Muscle of arm (tissue), 14 donors: ENCODE results near the gene KICS2. TPM values are rescaled to one million over a fixed set of nuclear protein-coding genes. Genes with fewer than 3 reads are reported as not detected.
A peak's percentile ranks its signal among the peaks of the same experiment; 100 is the strongest.

ENCODE experiments used
- DNase-seq: peaks from one replicate; pipeline ENCODE4 v3.0.0-alpha.2; 2013
- long read RNA-seq, 11 donors: transcript quantifications; one replicate each; lab custom pipeline, GENCODE V29; 2026
- polyA plus RNA-seq, 12 donors: library from polyadenylated mRNA; unstranded; fragments of 120-200 nt; gene quantifications; one replicate each; pipeline ENCODE4 v1.2.1, GENCODE V29; 2013; ENCODE audit not compliant: insufficient read length in 12 of 12

Gene KICS2
- polyA plus RNA-seq = 1 to 10 TPM in 10 of 12 donors, not detected in 2; 2.8 to 4.4 (median 3.7) TPM
- long read RNA-seq, donor 1, full-length matches to known transcripts = 1 of 1 reads
- long read RNA-seq, donor 1, partial matches to known transcripts = 0 of 1 reads
- long read RNA-seq, donor 1, other reads (novel, unspliced or antisense) = 0 of 1 reads
- long read RNA-seq, donor 2, full-length matches to known transcripts = 1 of 1 reads
- long read RNA-seq, donor 2, partial matches to known transcripts = 0 of 1 reads
- long read RNA-seq, donor 2, other reads (novel, unspliced or antisense) = 0 of 1 reads
- long read RNA-seq, donor 3 = 0 reads
- long read RNA-seq, donor 4, full-length matches to known transcripts = 2 of 2 reads
- long read RNA-seq, donor 4, partial matches to known transcripts = 0 of 2 reads
- long read RNA-seq, donor 4, other reads (novel, unspliced or antisense) = 0 of 2 reads
- long read RNA-seq, donor 5 = 0 reads
- long read RNA-seq, donor 6 = 0 reads
- long read RNA-seq, donor 7 = 0 reads
- long read RNA-seq, donor 8, full-length matches to known transcripts = 3 of 3 reads
- long read RNA-seq, donor 8, partial matches to known transcripts = 0 of 3 reads
- long read RNA-seq, donor 8, other reads (novel, unspliced or antisense) = 0 of 3 reads
- long read RNA-seq, donor 9, full-length matches to known transcripts = 1 of 1 reads
- long read RNA-seq, donor 9, partial matches to known transcripts = 0 of 1 reads
- long read RNA-seq, donor 9, other reads (novel, unspliced or antisense) = 0 of 1 reads
- long read RNA-seq, donor 10 = 0 reads
- long read RNA-seq, donor 11, full-length matches to known transcripts = 1 of 1 reads
- long read RNA-seq, donor 11, partial matches to known transcripts = 0 of 1 reads
- long read RNA-seq, donor 11, other reads (novel, unspliced or antisense) = 0 of 1 reads

- DNase-seq = peak; percentile 95
These were observed at the start of gene KICS2 for GRCh38 chr12:64222009-64222765. Gene KICS2, minus strand, starts transcription at chr12:64222296. Its CDS starts 59 bp downstream, at chr12:64222237.

DNA sequence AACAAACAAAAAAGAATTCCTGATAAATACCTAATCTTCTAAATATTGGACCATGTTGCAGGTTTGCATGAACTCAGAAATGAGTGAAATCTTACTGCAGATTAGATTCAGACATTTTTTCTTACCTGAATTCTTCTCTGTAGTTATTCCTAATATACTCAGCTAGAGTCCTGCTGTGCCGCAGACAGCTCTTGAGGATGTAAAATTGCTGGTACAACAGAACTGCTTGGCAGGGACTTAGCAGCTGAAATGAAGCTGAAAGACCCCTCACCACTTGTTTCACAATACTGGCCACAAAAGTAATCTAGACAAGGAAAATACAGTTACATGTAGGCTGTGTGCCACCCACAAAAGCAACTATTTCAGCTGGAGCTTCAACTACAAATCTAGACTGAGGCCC is 48.3 kb upstream of the KICS2 start:
- DNase-seq = no peak

DNA sequence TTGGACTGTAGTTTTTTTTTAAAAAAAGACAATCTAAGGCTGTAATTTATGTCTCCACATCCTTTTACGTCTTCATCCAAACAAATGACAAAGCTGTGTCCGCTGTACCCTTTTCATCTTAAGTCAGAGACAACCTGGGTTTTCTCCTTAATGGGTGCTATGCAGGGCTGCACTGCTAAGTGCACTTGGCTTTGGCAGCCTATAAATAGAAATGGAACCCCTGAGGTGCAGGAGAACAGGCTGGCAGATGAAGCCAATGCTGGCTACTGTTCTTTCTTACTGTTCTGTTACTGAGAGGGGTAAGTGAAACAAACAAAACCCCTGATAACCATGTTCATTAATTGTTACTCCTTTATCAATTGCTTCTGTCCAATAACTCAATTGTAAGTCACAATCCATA is 47.1 kb upstream of the KICS2 start:
- no peak for DNase-seq

- no peak for DNase-seq
These were observed 46.3 kb upstream of the KICS2 start for GRCh38 chr12:64268409-64268808.

GRCh38 chr12:64265839-64266238 is 43.7 kb upstream of the KICS2 start:
- no peak for DNase-seq

- no peak for DNase-seq
These were observed 39.7 kb upstream of the KICS2 start for GRCh38 chr12:64261813-64262212.

DNA sequence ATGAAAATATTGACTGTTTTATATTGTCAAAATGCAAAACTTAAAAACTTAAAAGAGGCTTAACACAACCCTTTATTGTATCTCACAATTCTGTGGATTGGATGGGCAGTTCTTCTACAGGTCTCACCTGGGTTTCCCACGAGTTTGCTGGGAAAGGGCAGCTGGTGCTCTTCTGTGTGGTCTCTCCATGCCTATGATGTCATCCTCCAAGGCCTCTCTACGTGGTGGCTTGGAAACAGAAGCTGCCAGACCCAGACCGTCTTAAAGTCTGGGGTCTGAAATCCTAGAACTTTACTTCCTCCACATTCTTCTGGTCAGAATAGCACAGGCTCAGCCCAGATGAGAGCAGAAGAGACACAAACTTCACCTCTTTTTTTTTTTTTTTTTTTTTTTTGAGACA is 36.5 kb upstream of the KICS2 start:
- DNase-seq = no peak

GRCh38 chr12:64256166-64256800 is 34.2 kb upstream of the KICS2 start:
- DNase-seq = peak; percentile 65

DNA sequence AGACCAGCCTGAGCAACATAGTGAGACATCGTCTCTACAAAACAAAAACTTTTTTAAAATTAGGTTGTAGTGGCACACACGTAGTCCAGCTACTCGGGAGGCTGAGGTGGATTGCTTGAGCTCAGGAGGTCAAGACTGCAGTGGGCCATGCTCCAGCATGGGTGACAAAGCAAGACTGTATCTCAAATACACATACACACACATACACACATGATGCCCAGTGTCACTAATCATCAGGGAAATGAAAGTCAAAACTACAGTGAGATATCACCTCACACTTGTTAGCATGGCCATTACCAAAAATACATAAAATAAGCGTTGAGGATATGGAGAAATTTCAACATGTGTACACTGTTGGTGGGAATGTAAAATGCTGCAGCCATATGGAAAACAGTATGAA is 33.2 kb upstream of the KICS2 start:
- DNase-seq = no peak

DNA sequence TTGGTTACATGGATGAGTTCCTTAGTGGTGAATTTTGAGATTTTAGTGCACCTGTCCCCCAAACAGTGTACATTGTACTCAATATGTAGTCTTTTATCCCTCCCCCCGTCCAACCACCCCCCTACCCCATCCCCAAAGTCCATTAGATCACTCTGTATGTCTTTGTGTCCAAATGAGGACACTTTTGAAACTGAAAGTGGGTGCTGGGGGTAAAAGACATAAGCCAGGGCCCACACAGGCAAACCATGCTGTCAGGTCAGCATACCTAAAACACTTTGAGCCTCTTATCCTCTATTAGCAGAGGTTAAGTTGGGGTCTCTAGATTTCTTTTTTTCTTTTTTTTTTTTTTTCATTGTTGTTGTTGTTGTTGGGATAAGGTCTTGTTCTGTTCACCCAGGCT is 31.3 kb upstream of the KICS2 start:
- DNase-seq = no peak

DNA sequence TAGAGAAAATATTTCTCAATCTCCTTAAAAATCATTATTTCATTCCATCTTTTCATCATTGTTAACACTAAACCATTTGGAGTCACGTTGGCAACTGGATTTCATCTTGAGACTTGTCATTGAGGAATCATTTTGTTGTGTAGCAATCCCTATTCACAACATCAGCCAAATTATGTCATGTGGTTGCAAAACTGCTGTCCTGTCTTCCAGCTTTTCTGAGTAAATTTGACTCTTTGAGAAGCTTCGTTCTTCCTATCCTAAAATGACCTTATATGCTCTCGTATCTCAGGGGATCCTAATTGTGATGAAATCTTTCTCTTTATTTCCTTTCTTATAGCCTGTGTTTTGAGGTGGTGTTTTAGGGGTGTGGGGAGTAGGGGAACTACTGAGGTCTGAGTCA is 30.6 kb upstream of the KICS2 start:
- no peak for DNase-seq

DNA sequence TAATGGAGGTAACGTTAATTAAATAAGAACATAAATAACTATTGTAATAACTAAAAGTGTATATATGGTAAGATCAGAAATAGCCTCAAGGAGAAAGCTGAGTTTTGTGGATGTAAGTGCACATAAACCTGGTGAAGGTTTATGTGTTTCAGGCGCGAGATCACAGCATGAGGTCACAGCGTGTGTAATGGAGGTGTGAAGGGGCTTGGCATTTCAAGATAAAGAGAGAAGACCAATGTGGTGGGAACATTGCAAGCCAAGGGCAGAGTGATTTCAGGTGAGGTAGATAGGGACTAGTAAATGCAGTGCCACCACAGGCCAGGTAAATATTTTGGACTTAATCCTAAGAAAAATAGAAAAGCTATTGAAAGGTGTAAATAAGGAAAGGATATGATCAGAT is 21.7 kb upstream of the KICS2 start:
- no peak for DNase-seq

DNA sequence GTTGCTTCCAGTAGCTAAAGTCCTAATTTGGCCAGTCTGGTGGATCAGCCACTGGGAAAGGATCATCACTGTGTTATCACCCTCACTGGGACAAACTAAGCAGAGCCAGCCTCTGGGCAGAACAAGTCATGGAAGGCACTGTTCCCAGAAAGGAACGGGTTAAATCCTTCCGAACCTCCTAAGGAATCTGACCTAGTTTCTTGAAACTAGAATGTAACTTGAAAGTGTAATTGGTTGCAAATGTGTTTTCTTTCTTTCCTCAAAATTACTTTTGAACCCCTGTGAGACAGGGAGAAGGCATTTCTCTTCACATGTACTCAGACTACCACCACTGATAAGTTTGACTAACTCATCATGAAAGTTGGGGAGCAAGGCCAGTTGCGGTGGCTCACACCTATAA is 18.7 kb upstream of the KICS2 start:
- no peak for DNase-seq

DNA sequence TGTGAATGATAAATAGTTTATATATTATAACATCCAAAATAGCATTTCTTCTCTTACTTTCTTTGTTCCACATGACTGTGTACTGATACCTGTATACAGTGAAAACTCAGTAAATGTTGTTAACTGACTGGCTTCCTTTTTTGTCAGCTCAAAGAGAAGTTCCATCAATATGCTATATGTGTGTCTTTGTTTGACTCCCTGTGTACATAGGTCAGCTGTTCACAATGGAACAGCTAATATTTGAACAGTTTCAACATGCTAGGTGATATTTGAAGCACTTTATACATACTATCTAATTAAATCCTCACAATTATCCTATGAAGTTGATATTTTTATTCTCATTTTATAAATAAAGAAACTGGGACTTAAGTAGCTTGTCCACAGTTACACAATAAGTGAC is 15.3 kb upstream of the KICS2 start:
- DNase-seq = no peak

- no peak for DNase-seq
These were observed 14.5 kb upstream of the KICS2 start for GRCh38 chr12:64236549-64236948.

GRCh38 chr12:64232196-64232595 is 10.1 kb upstream of the KICS2 start:
- no peak for DNase-seq

- no peak for DNase-seq
These were observed 7.7 kb upstream of the KICS2 start for GRCh38 chr12:64229796-64230195.

DNA sequence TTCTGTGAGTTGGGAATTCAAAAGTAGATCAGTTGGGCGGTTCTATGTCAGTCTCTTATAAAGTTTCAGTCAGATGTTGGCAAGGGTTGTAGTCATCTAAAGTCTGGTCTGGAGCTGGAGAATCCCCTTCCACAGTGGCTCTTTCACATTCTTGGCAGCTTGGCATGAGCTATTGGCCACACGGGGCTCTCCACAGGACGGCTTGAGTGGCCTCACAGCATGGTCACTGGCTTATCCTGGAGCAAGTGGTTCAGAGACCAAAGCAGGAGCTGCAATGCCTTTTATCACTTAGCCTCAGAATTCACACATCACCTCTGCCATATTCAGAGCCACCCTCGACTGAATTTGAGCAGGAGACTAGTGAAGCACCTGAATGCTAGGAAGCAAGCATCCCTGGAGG is 7.1 kb upstream of the KICS2 start:
- DNase-seq = no peak

GRCh38 chr12:64225626-64226025 is 3.5 kb upstream of the KICS2 start:
- no peak for DNase-seq

DNA sequence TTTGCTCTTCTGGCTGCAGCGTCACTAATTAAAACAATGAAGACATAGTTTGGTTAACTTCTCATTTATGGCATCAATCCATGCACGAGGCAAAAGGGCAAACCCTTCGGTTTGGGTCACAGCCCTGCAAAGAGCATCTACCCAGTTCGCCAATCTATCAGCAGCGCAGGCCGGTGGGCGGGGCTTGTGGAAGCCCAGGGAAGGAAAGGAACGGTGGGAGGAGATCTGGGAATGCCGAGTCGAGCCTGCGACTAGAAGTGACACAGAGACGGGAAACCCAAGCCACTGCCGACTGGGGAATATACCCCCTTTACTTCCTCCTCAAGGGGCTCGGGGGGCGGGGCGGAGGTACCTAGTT is 466 bp downstream of the KICS2 start:
- DNase-seq = peak; percentile 69

GRCh38 chr12:64220046-64220445 is 2.0 kb downstream of the KICS2 start:
- no peak for DNase-seq

DNA sequence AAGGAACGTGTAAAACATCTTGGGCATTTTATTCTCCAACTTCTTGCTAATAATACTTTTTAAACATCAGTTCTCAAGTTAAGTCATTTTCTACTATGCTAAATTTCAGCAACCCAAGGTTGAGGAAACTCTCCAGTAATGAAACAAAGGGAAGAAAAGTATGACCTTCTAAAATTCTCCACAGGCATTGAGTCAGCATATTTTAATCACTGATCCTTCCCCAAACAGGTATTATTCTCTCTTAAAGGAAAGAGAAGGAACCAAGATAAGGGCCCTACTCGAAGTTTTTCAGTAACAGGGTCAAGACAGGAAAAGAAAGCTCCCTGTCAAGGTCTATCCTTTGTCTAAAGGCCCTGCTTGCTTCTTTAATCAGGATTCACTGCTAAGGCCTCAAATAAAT is 3.0 kb downstream of the KICS2 start:
- DNase-seq = no peak
